ENCODE data around the gene ELMOD3. TPM values are rescaled to one million over a fixed set of nuclear protein-coding genes. Genes with fewer than 3 reads are reported as not detected.

The ELMOD3 gene
- polyA plus RNA-seq, 1 donor (not counting 4 experiments of a cell fraction or from before 2014, with no cell fraction given): 20.1 TPM

GRCh38 chr2:85425588-85425987 lies 71.0 kb downstream of the ELMOD3 start:
- Histone ChIP-seq H3K9ac (ENCODE audit: control insufficient read depth, extremely low read depth, insufficient read depth, low read length) (no peak overlapping the region), H3K36me3 (ENCODE audit: control insufficient read depth in 2 of 2, extremely low read depth in 1 of 2, insufficient read depth in 2 of 2, low read length in 2 of 2) (no peaks in the 10 kb centered on the region), H3K9me3 (ENCODE audit: control insufficient read depth, low read depth, low read length) (no peaks in the 10 kb centered on the region), H3K4me1 (ENCODE audit: control insufficient read depth, extremely low read depth, insufficient read depth, low read length) (peaks cover 5% of the 10 kb centered on the region), H4K20me1 (ENCODE audit: control insufficient read depth, extremely low read depth, insufficient read depth, low read length) (no peaks in the 10 kb centered on the region), H3K9me1 (ENCODE audit: control insufficient read depth, extremely low read depth, insufficient read depth, low read length) (no peaks in the 10 kb centered on the region), H3K79me2 (ENCODE audit: control insufficient read depth, insufficient read depth, low read length) (no peaks in the 10 kb centered on the region), H3K4me2 (ENCODE audit: control insufficient read depth, extremely low read depth, insufficient read depth, low read depth, low read length) (no peak overlapping the region), H2AFZ (ENCODE audit: control insufficient read depth, low read length) (no peak overlapping the region), H3K27ac (ENCODE audit: control insufficient read depth, insufficient read depth, low read length) (no peak overlapping the region), H3K27me3 (ENCODE audit: control insufficient read depth, extremely low read depth, insufficient read depth, low read length) (no peaks in the 10 kb centered on the region), H3K4me3 (ENCODE audit: control insufficient read depth in 2 of 3, extremely low read depth in 1 of 3, insufficient read depth in 2 of 3, low read depth in 1 of 3, low read length in 3 of 3) (no peak overlapping the region)
- dilution Hi-C loops (cut with MboI; ENCODE audit: extremely low pct_ligation_motif_present, low sequenced_read_pairs): no loop called here
- DNase-seq (ENCODE audit: low read depth, low spot score) (no peak), FAIRE-seq (no peak)
- TF ChIP-seq CTCF (optimal IDR thresholded peaks at IDR 0.05 in 1 of 3, IDR thresholded peaks at IDR 0.05 in 1 of 3, conservative IDR thresholded peaks at IDR 0.05 in 1 of 3; ENCODE audit: extremely low read depth in 1 of 3, insufficient read depth in 2 of 3, low read length in 3 of 3) (no peak), EZH2 (IDR thresholded peaks at IDR 0.05; ENCODE audit: low read length) (no peak)

- dilution Hi-C loops (cut with MboI; ENCODE audit: extremely low pct_ligation_motif_present, low sequenced_read_pairs): no loop called here
Observed at GRCh38 chr2:85427300-85427835, 72.8 kb downstream of the ELMOD3 start.

More at GRCh38 chr2:85427300-85427835, 72.8 kb downstream of the ELMOD3 start:
- no peak for DNase-seq (ENCODE audit: low read depth, low spot score)
- Histone ChIP-seq H3K79me2 (ENCODE audit: control insufficient read depth, insufficient read depth, low read length) (no peaks in the 10 kb centered on the region), H3K4me1 (ENCODE audit: control insufficient read depth, extremely low read depth, insufficient read depth, low read length) (no peaks in the 10 kb centered on the region), H3K9ac (ENCODE audit: control insufficient read depth, extremely low read depth, insufficient read depth, low read length) (no peak overlapping the region), H3K27ac (ENCODE audit: control insufficient read depth, insufficient read depth, low read length) (no peak overlapping the region), H3K36me3 (ENCODE audit: control insufficient read depth in 2 of 2, extremely low read depth in 1 of 2, insufficient read depth in 2 of 2, low read length in 2 of 2) (no peaks in the 10 kb centered on the region), H2AFZ (ENCODE audit: control insufficient read depth, low read length) (no peak overlapping the region), H3K4me3 (ENCODE audit: control insufficient read depth in 2 of 3, extremely low read depth in 1 of 3, insufficient read depth in 2 of 3, low read depth in 1 of 3, low read length in 3 of 3) (no peak overlapping the region), H3K27me3 (ENCODE audit: control insufficient read depth, extremely low read depth, insufficient read depth, low read length) (no peaks in the 10 kb centered on the region), H3K9me3 (ENCODE audit: control insufficient read depth, low read depth, low read length) (no peaks in the 10 kb centered on the region), H3K4me2 (ENCODE audit: control insufficient read depth, extremely low read depth, insufficient read depth, low read depth, low read length) (no peak overlapping the region), H4K20me1 (ENCODE audit: control insufficient read depth, extremely low read depth, insufficient read depth, low read length) (no peaks in the 10 kb centered on the region), H3K9me1 (ENCODE audit: control insufficient read depth, extremely low read depth, insufficient read depth, low read length) (no peaks in the 10 kb centered on the region)
- no peak for FAIRE-seq
- no peak for TF ChIP-seq CTCF (optimal IDR thresholded peaks at IDR 0.05 in 1 of 3, IDR thresholded peaks at IDR 0.05 in 1 of 3, conservative IDR thresholded peaks at IDR 0.05 in 1 of 3; ENCODE audit: extremely low read depth in 1 of 3, insufficient read depth in 2 of 3, low read length in 3 of 3)
- TF ChIP-seq EZH2 (IDR thresholded peaks at IDR 0.05; ENCODE audit: low read length): no peak

Data from keratinocyte (primary cell).